ENCODE measurements around the gene MEGF8. TPM values are rescaled to one million over a fixed set of nuclear protein-coding genes. Genes with fewer than 3 reads are reported as not detected.

Gene MEGF8
- total and polyA plus RNA-seq, 2 of the 8 experiments (the other 6 are each of a cell fraction or from before 2014, with no cell fraction given) = 13.0 to 23.7 TPM

DNA sequence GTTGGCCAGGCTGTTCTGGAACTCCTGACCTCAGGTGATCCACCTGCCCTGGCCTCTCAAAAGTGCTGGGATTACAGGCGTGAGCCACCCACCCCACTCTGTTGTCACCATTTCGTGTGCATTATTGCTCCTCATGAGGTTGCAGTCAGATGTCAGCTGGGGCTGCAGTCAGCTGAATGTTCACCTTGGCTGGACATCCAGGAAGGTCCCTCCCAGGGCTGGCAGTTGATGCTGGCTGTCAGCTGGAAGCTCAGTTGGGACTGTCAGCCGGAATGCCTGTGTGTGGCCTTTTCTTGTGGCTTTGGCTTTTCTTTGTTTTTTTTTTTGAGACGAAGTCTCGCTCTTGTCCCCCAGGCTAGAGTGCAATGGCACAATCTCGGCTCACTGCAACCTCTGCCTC lies 6.6 kb downstream of the MEGF8 start (continued):
- TF ChIP-seq, protein P1, sequence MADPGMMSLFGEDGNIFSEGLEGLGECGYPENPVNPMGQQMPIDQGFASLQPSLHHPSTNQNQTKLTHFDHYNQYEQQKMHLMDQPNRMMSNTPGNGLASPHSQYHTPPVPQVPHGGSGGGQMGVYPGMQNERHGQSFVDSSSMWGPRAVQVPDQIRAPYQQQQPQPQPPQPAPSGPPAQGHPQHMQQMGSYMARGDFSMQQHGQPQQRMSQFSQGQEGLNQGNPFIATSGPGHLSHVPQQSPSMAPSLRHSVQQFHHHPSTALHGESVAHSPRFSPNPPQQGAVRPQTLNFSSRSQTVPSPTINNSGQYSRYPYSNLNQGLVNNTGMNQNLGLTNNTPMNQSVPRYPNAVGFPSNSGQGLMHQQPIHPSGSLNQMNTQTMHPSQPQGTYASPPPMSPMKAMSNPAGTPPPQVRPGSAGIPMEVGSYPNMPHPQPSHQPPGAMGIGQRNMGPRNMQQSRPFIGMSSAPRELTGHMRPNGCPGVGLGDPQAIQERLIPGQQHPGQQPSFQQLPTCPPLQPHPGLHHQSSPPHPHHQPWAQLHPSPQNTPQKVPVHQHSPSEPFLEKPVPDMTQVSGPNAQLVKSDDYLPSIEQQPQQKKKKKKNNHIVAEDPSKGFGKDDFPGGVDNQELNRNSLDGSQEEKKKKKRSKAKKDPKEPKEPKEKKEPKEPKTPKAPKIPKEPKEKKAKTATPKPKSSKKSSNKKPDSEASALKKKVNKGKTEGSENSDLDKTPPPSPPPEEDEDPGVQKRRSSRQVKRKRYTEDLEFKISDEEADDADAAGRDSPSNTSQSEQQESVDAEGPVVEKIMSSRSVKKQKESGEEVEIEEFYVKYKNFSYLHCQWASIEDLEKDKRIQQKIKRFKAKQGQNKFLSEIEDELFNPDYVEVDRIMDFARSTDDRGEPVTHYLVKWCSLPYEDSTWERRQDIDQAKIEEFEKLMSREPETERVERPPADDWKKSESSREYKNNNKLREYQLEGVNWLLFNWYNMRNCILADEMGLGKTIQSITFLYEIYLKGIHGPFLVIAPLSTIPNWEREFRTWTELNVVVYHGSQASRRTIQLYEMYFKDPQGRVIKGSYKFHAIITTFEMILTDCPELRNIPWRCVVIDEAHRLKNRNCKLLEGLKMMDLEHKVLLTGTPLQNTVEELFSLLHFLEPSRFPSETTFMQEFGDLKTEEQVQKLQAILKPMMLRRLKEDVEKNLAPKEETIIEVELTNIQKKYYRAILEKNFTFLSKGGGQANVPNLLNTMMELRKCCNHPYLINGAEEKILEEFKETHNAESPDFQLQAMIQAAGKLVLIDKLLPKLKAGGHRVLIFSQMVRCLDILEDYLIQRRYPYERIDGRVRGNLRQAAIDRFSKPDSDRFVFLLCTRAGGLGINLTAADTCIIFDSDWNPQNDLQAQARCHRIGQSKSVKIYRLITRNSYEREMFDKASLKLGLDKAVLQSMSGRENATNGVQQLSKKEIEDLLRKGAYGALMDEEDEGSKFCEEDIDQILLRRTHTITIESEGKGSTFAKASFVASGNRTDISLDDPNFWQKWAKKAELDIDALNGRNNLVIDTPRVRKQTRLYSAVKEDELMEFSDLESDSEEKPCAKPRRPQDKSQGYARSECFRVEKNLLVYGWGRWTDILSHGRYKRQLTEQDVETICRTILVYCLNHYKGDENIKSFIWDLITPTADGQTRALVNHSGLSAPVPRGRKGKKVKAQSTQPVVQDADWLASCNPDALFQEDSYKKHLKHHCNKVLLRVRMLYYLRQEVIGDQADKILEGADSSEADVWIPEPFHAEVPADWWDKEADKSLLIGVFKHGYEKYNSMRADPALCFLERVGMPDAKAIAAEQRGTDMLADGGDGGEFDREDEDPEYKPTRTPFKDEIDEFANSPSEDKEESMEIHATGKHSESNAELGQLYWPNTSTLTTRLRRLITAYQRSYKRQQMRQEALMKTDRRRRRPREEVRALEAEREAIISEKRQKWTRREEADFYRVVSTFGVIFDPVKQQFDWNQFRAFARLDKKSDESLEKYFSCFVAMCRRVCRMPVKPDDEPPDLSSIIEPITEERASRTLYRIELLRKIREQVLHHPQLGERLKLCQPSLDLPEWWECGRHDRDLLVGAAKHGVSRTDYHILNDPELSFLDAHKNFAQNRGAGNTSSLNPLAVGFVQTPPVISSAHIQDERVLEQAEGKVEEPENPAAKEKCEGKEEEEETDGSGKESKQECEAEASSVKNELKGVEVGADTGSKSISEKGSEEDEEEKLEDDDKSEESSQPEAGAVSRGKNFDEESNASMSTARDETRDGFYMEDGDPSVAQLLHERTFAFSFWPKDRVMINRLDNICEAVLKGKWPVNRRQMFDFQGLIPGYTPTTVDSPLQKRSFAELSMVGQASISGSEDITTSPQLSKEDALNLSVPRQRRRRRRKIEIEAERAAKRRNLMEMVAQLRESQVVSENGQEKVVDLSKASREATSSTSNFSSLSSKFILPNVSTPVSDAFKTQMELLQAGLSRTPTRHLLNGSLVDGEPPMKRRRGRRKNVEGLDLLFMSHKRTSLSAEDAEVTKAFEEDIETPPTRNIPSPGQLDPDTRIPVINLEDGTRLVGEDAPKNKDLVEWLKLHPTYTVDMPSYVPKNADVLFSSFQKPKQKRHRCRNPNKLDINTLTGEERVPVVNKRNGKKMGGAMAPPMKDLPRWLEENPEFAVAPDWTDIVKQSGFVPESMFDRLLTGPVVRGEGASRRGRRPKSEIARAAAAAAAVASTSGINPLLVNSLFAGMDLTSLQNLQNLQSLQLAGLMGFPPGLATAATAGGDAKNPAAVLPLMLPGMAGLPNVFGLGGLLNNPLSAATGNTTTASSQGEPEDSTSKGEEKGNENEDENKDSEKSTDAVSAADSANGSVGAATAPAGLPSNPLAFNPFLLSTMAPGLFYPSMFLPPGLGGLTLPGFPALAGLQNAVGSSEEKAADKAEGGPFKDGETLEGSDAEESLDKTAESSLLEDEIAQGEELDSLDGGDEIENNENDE (IDR thresholded peaks at IDR 0.05; ENCODE audit: insufficient replicate concordance, low read length) = no peak
- TF ChIP-seq, protein P2, sequence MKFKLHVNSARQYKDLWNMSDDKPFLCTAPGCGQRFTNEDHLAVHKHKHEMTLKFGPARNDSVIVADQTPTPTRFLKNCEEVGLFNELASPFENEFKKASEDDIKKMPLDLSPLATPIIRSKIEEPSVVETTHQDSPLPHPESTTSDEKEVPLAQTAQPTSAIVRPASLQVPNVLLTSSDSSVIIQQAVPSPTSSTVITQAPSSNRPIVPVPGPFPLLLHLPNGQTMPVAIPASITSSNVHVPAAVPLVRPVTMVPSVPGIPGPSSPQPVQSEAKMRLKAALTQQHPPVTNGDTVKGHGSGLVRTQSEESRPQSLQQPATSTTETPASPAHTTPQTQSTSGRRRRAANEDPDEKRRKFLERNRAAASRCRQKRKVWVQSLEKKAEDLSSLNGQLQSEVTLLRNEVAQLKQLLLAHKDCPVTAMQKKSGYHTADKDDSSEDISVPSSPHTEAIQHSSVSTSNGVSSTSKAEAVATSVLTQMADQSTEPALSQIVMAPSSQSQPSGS (IDR thresholded peaks at IDR 0.05; ENCODE audit: low read length) = no peak
- TF ChIP-seq SP1 (IDR thresholded peaks at IDR 0.05; ENCODE audit: low read depth, low read length) (no peak), TBP (IDR thresholded peaks at IDR 0.05; ENCODE audit: low read depth, low read length) (no peak), TAF7 (optimal IDR thresholded peaks at IDR 0.05; ENCODE audit: borderline replicate concordance, low read depth, low read length) (no peak)
